Activated CD4-positive, alpha-beta memory T cell treated with anti-CD3 and anti-CD28 coated beads for 36 hours (primary cell): ENCODE results near the gene C11orf54. TPM values are rescaled to one million over a fixed set of nuclear protein-coding genes. Genes with fewer than 3 reads are reported as not detected.
"Not testable (repeated sequence)": the region's sequence is repeated elsewhere in the genome, so short reads cannot be mapped to it uniquely, and the experiment has no call there.

ENCODE experiments used
- CTCF ChIA-PET: fragments of 350-600 bp; sonication (Branson Sonifier 250); formaldehyde crosslinking; loops from one replicate; lab custom pipeline; 2021; ENCODE audit warnings: antibody characterized with exemption, inconsistent platforms; lab: Charles Lee
- POLR2A ChIA-PET: fragments of 350-600 bp; sonication (Branson Sonifier 250); formaldehyde crosslinking; loops from one replicate; lab custom pipeline; 2021; ENCODE audit warnings: antibody characterized with exemption; lab: Charles Lee
- DNase-seq: peaks from one replicate; pipeline ENCODE4 v3.0.0-alpha.2; 2020
- H3K27ac Mint-ChIP-seq: one replicate; pipeline ENCODE4 v1.8.0; 2021; ENCODE audit warnings: mixed read lengths
- H3K27me3 Mint-ChIP-seq: one replicate; pipeline ENCODE4 v1.8.0; 2021; ENCODE audit warnings: mixed read lengths
- H3K36me3 Mint-ChIP-seq: one replicate; pipeline ENCODE4 v1.8.0; 2021; ENCODE audit warnings: mixed read lengths
- H3K4me1 Mint-ChIP-seq: one replicate; pipeline ENCODE4 v1.8.0; 2021; ENCODE audit warnings: low read depth, mixed read lengths
- H3K4me3 Mint-ChIP-seq: one replicate; pipeline ENCODE4 v1.8.0; 2021; ENCODE audit warnings: mild to moderate bottlenecking, mixed read lengths
- H3K9me3 Mint-ChIP-seq: one replicate; pipeline ENCODE4 v1.8.0; 2021; ENCODE audit warnings: mixed read lengths
- intact Hi-C: fragments of 100-400 bp; cut with micrococcal nuclease; formaldehyde crosslinking; loops from one replicate; pipeline ENCODE4 v1.15.1; 2023
- total RNA-seq, 2 experiments: library from RNA; stranded (reverse); gene quantifications; one replicate each; pipeline ENCODE4 v1.2.3, GENCODE V29; 2021

The C11orf54 gene
- total RNA-seq, 2 experiments from 2014 or later, result 21.6 to 23.7 TPM

- Mint-ChIP-seq H3K4me3 (peak overlapping the region; percentile 59), H3K27me3 (no peaks in the 10 kb centered on the region), H3K9me3 (no peaks in the 10 kb centered on the region), H3K36me3 (peaks cover 90% of the 10 kb centered on the region), H3K4me1 (peaks cover 63% of the 10 kb centered on the region), H3K27ac (peak overlapping the region; percentile 76)
- intact Hi-C loops, result loop anchor here (5.0 kb wide), 1 partner anchor 539 kb away; the partner anchor contains the start of gene SLC36A4
- POLR2A ChIA-PET, result interaction anchor here (0.7 to 7.6 kb wide), 2 partner anchors 48 to 168 kb away, joined by 3 to 126 read pairs; partner anchors contain the start of gene MED17
- DNase-seq, result no peak
- CTCF ChIA-PET, result no interaction called here
Observed at GRCh38 chr11:93736129-93736528, 5.3 kb upstream of the C11orf54 start.

GRCh38 chr11:93737904-93738612 is 3.4 kb upstream of the C11orf54 start:
- DNase-seq, result no peak
- Mint-ChIP-seq H3K27ac (peak overlapping the region; percentile 100), H3K9me3 (no peaks in the 10 kb centered on the region), H3K4me3 (peak overlapping the region; percentile 100), H3K4me1 (peaks cover 60% of the 10 kb centered on the region), H3K36me3 (peaks cover 82% of the 10 kb centered on the region), H3K27me3 (no peaks in the 10 kb centered on the region)
- ChIA-PET POLR2A (interaction anchor here (0.6 to 7.6 kb wide), 5 partner anchors 9 to 390 kb away, joined by 3 to 126 read pairs (median 3); partner anchors contain the start of genes MED17 and PANX1), CTCF (interaction anchor here (0.8 kb wide), 1 partner anchor 46 kb away, joined by 8 read pairs; the partner anchor contains the start of gene MED17)
- intact Hi-C loops, result loop anchor here (1.0 to 5.0 kb wide), 2 partner anchors 49 to 541 kb away; partner anchors contain the start of gene SLC36A4

GRCh38 chr11:93738647-93739081 is 2.8 kb upstream of the C11orf54 start:
- peaks cover 55% of the 10 kb centered on the region for H3K4me1 Mint-ChIP-seq
- DNase-seq, result no peak
- intact Hi-C loops, result loop anchor here (1.0 to 5.0 kb wide), 2 partner anchors 49 to 541 kb away; partner anchors contain the start of gene SLC36A4
- H3K27me3 Mint-ChIP-seq, result no peaks in the 10 kb centered on the region
- POLR2A ChIA-PET, result interaction anchor here (0.6 to 7.6 kb wide), 4 partner anchors 9 to 390 kb away, joined by 3 to 126 read pairs (median 4); partner anchors contain the start of genes MED17 and PANX1
- CTCF ChIA-PET, result interaction anchor here (0.8 kb wide), 1 partner anchor 45 kb away, joined by 8 read pairs; the partner anchor contains the start of gene MED17
- peaks cover 77% of the 10 kb centered on the region for H3K36me3 Mint-ChIP-seq
- peak overlapping the region; percentile 100 for H3K4me3 Mint-ChIP-seq
- peak overlapping the region; percentile 100 for H3K27ac Mint-ChIP-seq
- H3K9me3 Mint-ChIP-seq, result no peaks in the 10 kb centered on the region

- peak; percentile 68 for DNase-seq
- H3K4me3 Mint-ChIP-seq, result peak overlapping the region; percentile 100
- peaks cover 46% of the 10 kb centered on the region for H3K4me1 Mint-ChIP-seq
- no peaks in the 10 kb centered on the region for H3K27me3 Mint-ChIP-seq
- intact Hi-C loops, result loop anchor here (2.0 kb wide), 1 partner anchor 197 kb away; the partner anchor contains the start of gene SMCO4
- H3K36me3 Mint-ChIP-seq, result peaks cover 66% of the 10 kb centered on the region
- ChIA-PET POLR2A (interaction anchor here (0.6 to 7.6 kb wide), 8 partner anchors 10 to 1328 kb away, joined by 3 to 126 read pairs (median 14); partner anchors contain the start of genes CEP295, MED17, PANX1 and SLC36A4), CTCF (interaction anchor here (3.5 kb wide), 1 partner anchor 43 kb away, joined by 40 read pairs; the partner anchor contains the start of gene MED17)
- no peaks in the 10 kb centered on the region for H3K9me3 Mint-ChIP-seq
- H3K27ac Mint-ChIP-seq, result peak overlapping the region; percentile 100
Observed at GRCh38 chr11:93740031-93740729, 1.3 kb upstream of the C11orf54 start.

GRCh38 chr11:93740730-93741093 is 760 bp upstream of the C11orf54 start:
- H3K27ac Mint-ChIP-seq, result peak overlapping the region; percentile 100
- H3K9me3 Mint-ChIP-seq, result no peaks in the 10 kb centered on the region
- H3K36me3 Mint-ChIP-seq, result peaks cover 62% of the 10 kb centered on the region
- peak; percentile 74 for DNase-seq
- intact Hi-C loops, result loop anchor here (1.0 to 2.0 kb wide), 6 partner anchors 44 to 803 kb away; partner anchors contain the start of genes ANKRD49, CEP295, FUT4 and MED17
- peak overlapping the region; percentile 100 for H3K4me3 Mint-ChIP-seq
- CTCF ChIA-PET, result interaction anchor here (3.5 kb wide), 1 partner anchor 43 kb away, joined by 40 read pairs; the partner anchor contains the start of gene MED17
- no peaks in the 10 kb centered on the region for H3K27me3 Mint-ChIP-seq
- H3K4me1 Mint-ChIP-seq, result peaks cover 44% of the 10 kb centered on the region
- POLR2A ChIA-PET, result interaction anchor here (0.6 to 7.6 kb wide), 10 partner anchors 10 to 1327 kb away, joined by 3 to 126 read pairs (median 9); partner anchors contain the start of genes CEP295, MED17, PANX1 and SLC36A4

GRCh38 chr11:93741882-93742226 is 382 bp downstream of the C11orf54 start:
- no peaks in the 10 kb centered on the region for H3K27me3 Mint-ChIP-seq
- CTCF ChIA-PET, result interaction anchor here (0.8 to 3.5 kb wide), 4 partner anchors 14 to 1325 kb away, joined by 3 to 40 read pairs (median 4); partner anchors contain the start of genes MED17 and SRSF8
- H3K4me1 Mint-ChIP-seq, result peaks cover 34% of the 10 kb centered on the region
- H3K36me3 Mint-ChIP-seq, result peaks cover 52% of the 10 kb centered on the region
- peak overlapping the region; percentile 100 for H3K4me3 Mint-ChIP-seq
- H3K27ac Mint-ChIP-seq, result peak overlapping the region; percentile 100
- no peaks in the 10 kb centered on the region for H3K9me3 Mint-ChIP-seq
- DNase-seq, result no peak
- intact Hi-C loops, result loop anchor here (1.0 to 2.0 kb wide), 6 partner anchors 42 to 801 kb away; partner anchors contain the start of genes ANKRD49, CEP295, FUT4 and MED17
- POLR2A ChIA-PET, result interaction anchor here (0.8 to 7.6 kb wide), 9 partner anchors 9 to 545 kb away, joined by 3 to 126 read pairs (median 13); partner anchors contain the start of genes CEP295, MED17, PANX1 and SLC36A4

GRCh38 chr11:93743291-93743690 is 1.8 kb downstream of the C11orf54 start:
- Mint-ChIP-seq H3K27ac (no peak overlapping the region), H3K9me3 (no peaks in the 10 kb centered on the region), H3K27me3 (no peaks in the 10 kb centered on the region), H3K4me1 (peaks cover 20% of the 10 kb centered on the region), H3K4me3 (peak overlapping the region; percentile 49), H3K36me3 (peaks cover 41% of the 10 kb centered on the region)
- no peak for DNase-seq
- intact Hi-C loops, result no loop called here
- POLR2A ChIA-PET, result no interaction called here
- CTCF ChIA-PET, result interaction anchor here (3.5 kb wide), 1 partner anchor 40 kb away, joined by 40 read pairs; the partner anchor contains the start of gene MED17

- Mint-ChIP-seq H3K36me3 (peaks cover 28% of the 10 kb centered on the region), H3K9me3 (no peaks in the 10 kb centered on the region), H3K4me1 (peaks cover 12% of the 10 kb centered on the region), H3K27me3 (no peaks in the 10 kb centered on the region), H3K4me3 (no peak overlapping the region), H3K27ac (no peak overlapping the region)
- no peak for DNase-seq
- intact Hi-C loops, result no loop called here
- ChIA-PET POLR2A (no interaction called here), CTCF (no interaction called here)
Observed at GRCh38 chr11:93744669-93745004, 3.2 kb downstream of the C11orf54 start.

GRCh38 chr11:93745005-93745755 is 3.7 kb downstream of the C11orf54 start:
- H3K4me3 Mint-ChIP-seq, H3K9me3 Mint-ChIP-seq, H3K27ac Mint-ChIP-seq, DNase-seq, POLR2A ChIA-PET, H3K27me3 Mint-ChIP-seq, intact Hi-C loops: not testable (repeated sequence)
- Mint-ChIP-seq H3K4me1 (peaks cover 12% of the 10 kb centered on the region), H3K36me3 (peaks cover 22% of the 10 kb centered on the region)
- CTCF ChIA-PET, result interaction anchor here (0.6 kb wide), 1 partner anchor 34 kb away, joined by 3 read pairs; no protein-coding TSS in a partner anchor

- DNase-seq, result no peak
- no peaks in the 10 kb centered on the region for H3K27me3 Mint-ChIP-seq
- H3K4me3 Mint-ChIP-seq, result no peak overlapping the region
- H3K4me1 Mint-ChIP-seq, result peaks cover 12% of the 10 kb centered on the region
- intact Hi-C loops, result no loop called here
- H3K9me3 Mint-ChIP-seq, result no peaks in the 10 kb centered on the region
- no peak overlapping the region for H3K27ac Mint-ChIP-seq
- ChIA-PET CTCF (interaction anchor here (1.2 kb wide), 1 partner anchor 14 kb away, joined by 3 read pairs; no protein-coding TSS in a partner anchor), POLR2A (no interaction called here)
- H3K36me3 Mint-ChIP-seq, result peaks cover 14% of the 10 kb centered on the region
Observed at GRCh38 chr11:93746101-93746500, 4.6 kb downstream of the C11orf54 start.
